HG03159 (cell line): ENCODE results near the gene L3MBTL3.
"Not testable (repeated sequence)": the region's sequence is repeated elsewhere in the genome, so short reads cannot be mapped to it uniquely, and the experiment has no call there.

Source experiments
- ATAC-seq: cut with Tn5 transposase; IDR thresholded peaks from one replicate; pipeline ENCODE4 v1.9.1; 2021; ENCODE audit warnings: mild to moderate bottlenecking, moderate library complexity; ENCODE audit not compliant: unreplicated experiment

The L3MBTL3 gene

GRCh38 chr6:130070792-130071191, 52.4 kb downstream of the L3MBTL3 start:
- ATAC-seq, result no peak

- ATAC-seq, result no peak
These were observed 57.6 kb downstream of the L3MBTL3 start for GRCh38 chr6:130075879-130076460.

- no peak for ATAC-seq
These were observed 58.1 kb downstream of the L3MBTL3 start for GRCh38 chr6:130076512-130076911.

GRCh38 chr6:130090796-130091195, 72.4 kb downstream of the L3MBTL3 start:
- no peak for ATAC-seq

GRCh38 chr6:130093546-130093945, 75.2 kb downstream of the L3MBTL3 start:
- ATAC-seq, result no peak

- no peak for ATAC-seq
These were observed 79.9 kb downstream of the L3MBTL3 start for GRCh38 chr6:130098317-130098716.

- ATAC-seq, result no peak
These were observed 80.7 kb downstream of the L3MBTL3 start for GRCh38 chr6:130099119-130099518.

GRCh38 chr6:130105996-130106704, 87.8 kb downstream of the L3MBTL3 start:
- ATAC-seq, result peak; percentile 83

- ATAC-seq, result no peak
These were observed 89.3 kb downstream of the L3MBTL3 start for GRCh38 chr6:130107710-130108109.

GRCh38 chr6:130111031-130111430, 92.7 kb downstream of the L3MBTL3 start:
- ATAC-seq, result no peak

- ATAC-seq, result no peak
These were observed 94.9 kb downstream of the L3MBTL3 start for GRCh38 chr6:130113201-130113710.

- ATAC-seq, result peak; percentile 91
These were observed 96.7 kb downstream of the L3MBTL3 start for GRCh38 chr6:130115036-130115435.

- peak; percentile 54 for ATAC-seq
These were observed 97.9 kb downstream of the L3MBTL3 start for GRCh38 chr6:130116273-130116672.

GRCh38 chr6:130117187-130117701, 98.9 kb downstream of the L3MBTL3 start:
- not testable (repeated sequence) for ATAC-seq

- ATAC-seq, result no peak
These were observed 99.9 kb downstream of the L3MBTL3 start for GRCh38 chr6:130118236-130118635.

GRCh38 chr6:130119211-130119610, 100.8 kb downstream of the L3MBTL3 start:
- no peak for ATAC-seq

GRCh38 chr6:130120731-130121130, 102.3 kb downstream of the L3MBTL3 start:
- no peak for ATAC-seq

- no peak for ATAC-seq
These were observed 103.9 kb downstream of the L3MBTL3 start for GRCh38 chr6:130122243-130122642.

GRCh38 chr6:130127195-130127594, 108.8 kb downstream of the L3MBTL3 start:
- no peak for ATAC-seq

- ATAC-seq, result no peak
These were observed 109.9 kb downstream of the L3MBTL3 start for GRCh38 chr6:130128326-130128725.

- no peak for ATAC-seq
These were observed 111.4 kb downstream of the L3MBTL3 start for GRCh38 chr6:130129762-130130246.

GRCh38 chr6:130132286-130132701, 113.9 kb downstream of the L3MBTL3 start:
- ATAC-seq, result peak; percentile 90
